Panc1 (cell line): Measurements from ENCODE around the gene RARA. TPM values are rescaled to one million over a fixed set of nuclear protein-coding genes. Genes with fewer than 3 reads are reported as not detected.

Experiments used
- ATAC-seq: fragments of 200-7000 bp; cut with Tn5 transposase; 2 replicates; pipeline ENCODE4 v1.9.1; 2020; ENCODE audit warnings: mild to moderate bottlenecking, moderate library complexity
- BruUV-seq: library from RNA; stranded (reverse); fragments of 400-500 nt; replicated peaks from 2 replicates; lab custom pipeline; 2021; lab: Mats Ljungman, UMichigan
- CTCF ChIA-PET: fragments of 300-600 bp; sonication (Branson Sonifier 250); formaldehyde crosslinking; loops from one replicate; lab custom pipeline; 2022; ENCODE audit warnings: antibody characterized with exemption; lab: Charles Lee
- POLR2A ChIA-PET: fragments of 300-600 bp; sonication (Branson Sonifier 250); formaldehyde crosslinking; loops from one replicate; lab custom pipeline; 2022; ENCODE audit warnings: antibody characterized with exemption; lab: Charles Lee
- DNase-seq: peaks from one replicate; pipeline ENCODE4 v3.0.0-alpha.2; 2010; ENCODE audit warnings: low read depth, low spot score
- H3K27ac ChIP-seq: 2 replicates; pipeline ENCODE4 v1.5.1; 2011; ENCODE audit warnings: mild to moderate bottlenecking, low read length, inconsistent platforms
- H3K27me3 ChIP-seq: fragments of 200-500 bp; sonication (Bioruptor generic); 2 replicates; pipeline ENCODE4 v1.6.0; 2014; ENCODE audit warnings: low read length, inconsistent platforms; ENCODE audit not compliant: control insufficient read depth, insufficient read depth
- H3K36me3 ChIP-seq: fragments of 200-500 bp; sonication (Bioruptor generic); 2 replicates; pipeline ENCODE4 v1.5.1; 2014; ENCODE audit warnings: inconsistent platforms, mild to moderate bottlenecking, low read length, moderate library complexity; ENCODE audit not compliant: control insufficient read depth, insufficient read depth
- H3K4me1 ChIP-seq: 2 replicates; pipeline ENCODE4 v1.5.1; 2011; ENCODE audit warnings: inconsistent platforms, mild to moderate bottlenecking, low read length, moderate library complexity; ENCODE audit not compliant: control insufficient read depth, insufficient read depth
- H3K4me3 ChIP-seq, 2 experiments: 2 replicates each; pipeline ENCODE4 v1.5.1; 2011 to 2012; ENCODE audit warnings: low read depth in 2 of 2, low read length in 2 of 2, mild to moderate bottlenecking in 2 of 2, inconsistent platforms in 1 of 2, moderate library complexity in 1 of 2
- H3K9me3 ChIP-seq: fragments of 200-500 bp; sonication (Bioruptor generic); 2 replicates; pipeline ENCODE4 v1.5.1; 2014; ENCODE audit warnings: low read depth, mild to moderate bottlenecking, inconsistent platforms, low read length, moderate library complexity; ENCODE audit not compliant: control insufficient read depth, insufficient read depth
- POLR2AphosphoS5 ChIP-seq: IDR thresholded peaks from 2 replicates; pipeline ENCODE4 v1.6.1; 2012; ENCODE audit warnings: mild to moderate bottlenecking, low read depth, low read length, moderate library complexity
- SIN3A ChIP-seq: IDR thresholded peaks from 2 replicates; pipeline ENCODE4 v1.6.1; 2012; ENCODE audit warnings: low read depth, mild to moderate bottlenecking, low read length, moderate library complexity, borderline replicate concordance; ENCODE audit not compliant: insufficient read depth
- TCF7L2 ChIP-seq: IDR thresholded peaks from 2 replicates; pipeline ENCODE4 v1.6.1; 2011; ENCODE audit warnings: mild to moderate bottlenecking, low read depth, low read length, inconsistent platforms
- in situ Hi-C: cut with HindIII; loops from 2 replicates; pipeline ENCODE4 v1.10.0; 2016; ENCODE audit warnings: low sequenced_read_pairs, low pct_unique_long_range_greater_than_20kb
- intact Hi-C: fragments of 100-400 bp; cut with micrococcal nuclease; formaldehyde crosslinking; loops from one replicate; pipeline ENCODE4 v1.10.0; 2022; ENCODE audit not compliant: unreplicated experiment
- total RNA-seq: library from RNA; stranded (reverse); gene quantifications from one replicate; pipeline ENCODE4 v1.2.1, GENCODE V29; 2021; ENCODE audit not compliant: unreplicated experiment
- TF ChIP-seq, protein P1 (sequence below), 2 experiments: IDR thresholded peaks; 2 replicates each; pipeline ENCODE4 v1.6.1; 2011 to 2012; ENCODE audit warnings: low read depth in 2 of 2, control low read depth in 1 of 2, low read length in 1 of 2, mild to moderate bottlenecking in 1 of 2, moderate library complexity in 1 of 2; ENCODE audit not compliant: insufficient read depth in 1 of 2
- TF ChIP-seq, protein P2 (sequence below): fragments of 450-650 bp; IDR thresholded peaks from 2 replicates; pipeline ENCODE4 v1.5.1; 2017; ENCODE audit warnings: mild to moderate bottlenecking

The RARA gene
- total RNA-seq, 1 experiment from 2014 or later = 55.6 TPM

DNA sequence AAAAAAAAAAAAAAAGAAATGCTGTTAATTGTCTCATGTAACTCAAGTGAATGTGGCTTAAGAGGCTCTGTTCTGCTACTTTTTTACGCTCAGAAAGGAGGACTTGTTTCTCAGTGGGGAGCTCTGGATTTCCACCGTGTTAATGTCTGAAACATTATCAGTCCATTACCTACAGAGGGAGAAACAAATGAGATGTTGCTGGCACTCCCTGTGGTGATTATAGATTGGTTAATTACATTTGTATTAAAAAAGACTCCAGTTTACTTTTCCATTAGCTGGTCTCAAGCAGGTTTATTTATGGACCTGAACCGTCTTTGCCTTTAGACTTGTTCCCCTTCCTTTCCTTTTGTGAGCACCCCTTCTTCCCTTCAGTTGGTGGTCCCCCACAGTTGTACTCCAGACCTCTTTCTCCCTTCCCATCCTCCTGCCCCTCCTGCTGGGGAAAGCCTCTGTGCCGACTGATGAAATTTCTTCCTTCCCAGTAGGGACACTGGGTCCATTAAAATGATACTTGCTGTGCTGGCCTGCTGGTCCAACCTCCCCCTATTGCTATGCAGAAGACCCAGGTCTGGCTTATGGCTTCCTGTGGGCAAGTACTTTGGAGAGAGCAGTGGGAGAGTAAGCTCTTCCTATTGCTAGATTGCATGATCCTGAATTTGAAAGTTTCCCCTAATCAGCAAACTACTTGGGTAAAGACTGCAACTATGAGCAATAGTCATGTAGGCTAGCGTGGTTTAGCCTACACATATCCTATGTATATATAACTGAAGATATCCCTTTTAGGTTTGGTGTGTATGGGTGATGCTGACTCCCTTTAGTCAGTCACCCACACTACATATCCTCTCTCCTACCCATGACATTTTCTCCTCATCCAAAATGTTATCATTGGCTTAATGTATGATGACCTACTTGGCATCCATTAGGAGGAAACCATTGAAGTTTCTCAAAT is 13.2 kb upstream of the RARA start:
- no peak overlapping the region for H3K4me3 ChIP-seq
- intact Hi-C loops = no loop called here
- H3K27ac ChIP-seq = no peak overlapping the region
- POLR2A ChIA-PET = no interaction called here
- H3K4me1 ChIP-seq = no peaks in the 10 kb centered on the region
- H3K27me3 ChIP-seq = no peaks in the 10 kb centered on the region
- in situ Hi-C loops = no loop called here
- BruUV-seq = no TSS peak
- ATAC-seq = no peak
- H3K36me3 ChIP-seq = peaks cover 20% of the 10 kb centered on the region
- CTCF ChIA-PET = interaction anchor here (0.6 to 0.7 kb wide), 2 partner anchors 52 to 70 kb away, joined by 3 to 4 read pairs; no protein-coding TSS in a partner anchor
- TF ChIP-seq, protein P1, sequence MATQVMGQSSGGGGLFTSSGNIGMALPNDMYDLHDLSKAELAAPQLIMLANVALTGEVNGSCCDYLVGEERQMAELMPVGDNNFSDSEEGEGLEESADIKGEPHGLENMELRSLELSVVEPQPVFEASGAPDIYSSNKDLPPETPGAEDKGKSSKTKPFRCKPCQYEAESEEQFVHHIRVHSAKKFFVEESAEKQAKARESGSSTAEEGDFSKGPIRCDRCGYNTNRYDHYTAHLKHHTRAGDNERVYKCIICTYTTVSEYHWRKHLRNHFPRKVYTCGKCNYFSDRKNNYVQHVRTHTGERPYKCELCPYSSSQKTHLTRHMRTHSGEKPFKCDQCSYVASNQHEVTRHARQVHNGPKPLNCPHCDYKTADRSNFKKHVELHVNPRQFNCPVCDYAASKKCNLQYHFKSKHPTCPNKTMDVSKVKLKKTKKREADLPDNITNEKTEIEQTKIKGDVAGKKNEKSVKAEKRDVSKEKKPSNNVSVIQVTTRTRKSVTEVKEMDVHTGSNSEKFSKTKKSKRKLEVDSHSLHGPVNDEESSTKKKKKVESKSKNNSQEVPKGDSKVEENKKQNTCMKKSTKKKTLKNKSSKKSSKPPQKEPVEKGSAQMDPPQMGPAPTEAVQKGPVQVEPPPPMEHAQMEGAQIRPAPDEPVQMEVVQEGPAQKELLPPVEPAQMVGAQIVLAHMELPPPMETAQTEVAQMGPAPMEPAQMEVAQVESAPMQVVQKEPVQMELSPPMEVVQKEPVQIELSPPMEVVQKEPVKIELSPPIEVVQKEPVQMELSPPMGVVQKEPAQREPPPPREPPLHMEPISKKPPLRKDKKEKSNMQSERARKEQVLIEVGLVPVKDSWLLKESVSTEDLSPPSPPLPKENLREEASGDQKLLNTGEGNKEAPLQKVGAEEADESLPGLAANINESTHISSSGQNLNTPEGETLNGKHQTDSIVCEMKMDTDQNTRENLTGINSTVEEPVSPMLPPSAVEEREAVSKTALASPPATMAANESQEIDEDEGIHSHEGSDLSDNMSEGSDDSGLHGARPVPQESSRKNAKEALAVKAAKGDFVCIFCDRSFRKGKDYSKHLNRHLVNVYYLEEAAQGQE (IDR thresholded peaks at IDR 0.05; ENCODE audit: insufficient read depth in 1 of 2, low read depth in 2 of 2, low read length in 1 of 2) = no peak
- no peak for TF ChIP-seq SIN3A
- no peak for TF ChIP-seq POLR2AphosphoS5
- no peak for TF ChIP-seq TCF7L2
- TF ChIP-seq, protein P2, sequence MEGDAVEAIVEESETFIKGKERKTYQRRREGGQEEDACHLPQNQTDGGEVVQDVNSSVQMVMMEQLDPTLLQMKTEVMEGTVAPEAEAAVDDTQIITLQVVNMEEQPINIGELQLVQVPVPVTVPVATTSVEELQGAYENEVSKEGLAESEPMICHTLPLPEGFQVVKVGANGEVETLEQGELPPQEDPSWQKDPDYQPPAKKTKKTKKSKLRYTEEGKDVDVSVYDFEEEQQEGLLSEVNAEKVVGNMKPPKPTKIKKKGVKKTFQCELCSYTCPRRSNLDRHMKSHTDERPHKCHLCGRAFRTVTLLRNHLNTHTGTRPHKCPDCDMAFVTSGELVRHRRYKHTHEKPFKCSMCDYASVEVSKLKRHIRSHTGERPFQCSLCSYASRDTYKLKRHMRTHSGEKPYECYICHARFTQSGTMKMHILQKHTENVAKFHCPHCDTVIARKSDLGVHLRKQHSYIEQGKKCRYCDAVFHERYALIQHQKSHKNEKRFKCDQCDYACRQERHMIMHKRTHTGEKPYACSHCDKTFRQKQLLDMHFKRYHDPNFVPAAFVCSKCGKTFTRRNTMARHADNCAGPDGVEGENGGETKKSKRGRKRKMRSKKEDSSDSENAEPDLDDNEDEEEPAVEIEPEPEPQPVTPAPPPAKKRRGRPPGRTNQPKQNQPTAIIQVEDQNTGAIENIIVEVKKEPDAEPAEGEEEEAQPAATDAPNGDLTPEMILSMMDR = no peak
- no peak for DNase-seq
- H3K9me3 ChIP-seq = no peaks in the 10 kb centered on the region

DNA sequence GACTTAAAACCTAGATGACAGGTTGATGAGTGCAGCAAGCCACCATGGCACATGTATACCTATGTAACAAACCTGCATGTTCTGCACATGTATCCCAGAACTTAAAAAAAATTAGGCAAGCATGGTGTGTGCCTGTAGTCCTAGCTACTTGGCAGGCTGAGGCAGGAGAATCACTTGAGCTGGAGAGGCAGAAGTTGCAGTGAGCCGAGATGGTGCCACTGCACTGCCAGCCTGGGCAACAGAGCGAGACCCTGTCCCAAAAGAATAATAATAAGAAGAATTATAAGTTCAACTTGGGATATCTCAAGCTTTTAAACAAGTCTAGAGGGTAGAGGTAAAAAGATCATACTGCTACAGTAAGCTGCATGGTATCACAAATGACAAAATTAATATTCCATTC is 11.5 kb upstream of the RARA start:
- no peaks in the 10 kb centered on the region; the same call in 1 of the 2 replicates for H3K4me1 ChIP-seq
- H3K27ac ChIP-seq = no peak overlapping the region
- CTCF ChIA-PET = no interaction called here
- TF ChIP-seq, protein P1 (IDR thresholded peaks at IDR 0.05; ENCODE audit: insufficient read depth in 1 of 2, low read depth in 2 of 2, low read length in 1 of 2) = no peak
- TF ChIP-seq POLR2AphosphoS5 (no peak), TCF7L2 (no peak), SIN3A (no peak)
- TF ChIP-seq, protein P2 = no peak
- DNase-seq (no peak), ATAC-seq (no peak)
- H3K9me3 ChIP-seq = no peaks in the 10 kb centered on the region
- H3K27me3 ChIP-seq = no peaks in the 10 kb centered on the region
- POLR2A ChIA-PET = no interaction called here
- intact Hi-C loops = no loop called here
- H3K36me3 ChIP-seq = peaks cover 19% of the 10 kb centered on the region
- no peak overlapping the region for H3K4me3 ChIP-seq
- in situ Hi-C loops = no loop called here
- no TSS peak for BruUV-seq
